Hematopoietic multipotent progenitor cell treated with erythropoietin and hydrocortisone succinate and interleukin-3 and kit ligand, for 4 days (in vitro differentiated cells): ENCODE measurements around the gene OR11H1.
"Not testable (repeated sequence)": the region's sequence is repeated elsewhere in the genome, so short reads cannot be mapped to it uniquely, and the experiment has no call there.

Experiments used
- DNase-seq: peaks from one replicate; pipeline ENCODE4 v3.0.0-alpha.2; 2015

The OR11H1 gene, protein sequence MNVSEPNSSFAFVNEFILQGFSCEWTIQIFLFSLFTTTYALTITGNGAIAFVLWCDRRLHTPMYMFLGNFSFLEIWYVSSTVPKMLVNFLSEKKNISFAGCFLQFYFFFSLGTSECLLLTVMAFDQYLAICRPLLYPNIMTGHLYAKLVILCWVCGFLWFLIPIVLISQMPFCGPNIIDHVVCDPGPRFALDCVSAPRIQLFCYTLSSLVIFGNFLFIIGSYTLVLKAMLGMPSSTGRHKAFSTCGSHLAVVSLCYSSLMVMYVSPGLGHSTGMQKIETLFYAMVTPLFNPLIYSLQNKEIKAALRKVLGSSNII

DNA sequence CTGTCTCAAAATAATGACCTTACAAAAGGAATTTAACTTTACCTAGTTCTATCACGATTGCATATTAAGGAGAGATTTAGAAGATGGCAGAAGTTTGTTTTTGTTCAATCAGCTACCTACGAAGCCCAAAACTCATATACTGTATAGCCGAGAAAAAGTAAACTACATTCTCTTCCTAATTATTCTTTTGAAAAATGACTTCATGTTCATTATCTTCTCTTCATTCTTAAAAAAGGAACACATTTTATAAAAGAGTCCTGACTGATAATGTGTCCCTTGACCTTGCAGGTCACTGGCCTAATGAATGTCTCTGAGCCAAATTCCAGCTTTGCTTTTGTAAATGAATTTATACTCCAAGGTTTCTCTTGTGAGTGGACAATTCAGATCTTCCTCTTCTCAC, at the start of gene OR11H1:
TSS of gene OR11H1 (plus strand) at position 301 of the 400 bp plus-strand sequence. CDS start at position 301, 0 bp downstream.
- not testable (repeated sequence) for DNase-seq

DNA sequence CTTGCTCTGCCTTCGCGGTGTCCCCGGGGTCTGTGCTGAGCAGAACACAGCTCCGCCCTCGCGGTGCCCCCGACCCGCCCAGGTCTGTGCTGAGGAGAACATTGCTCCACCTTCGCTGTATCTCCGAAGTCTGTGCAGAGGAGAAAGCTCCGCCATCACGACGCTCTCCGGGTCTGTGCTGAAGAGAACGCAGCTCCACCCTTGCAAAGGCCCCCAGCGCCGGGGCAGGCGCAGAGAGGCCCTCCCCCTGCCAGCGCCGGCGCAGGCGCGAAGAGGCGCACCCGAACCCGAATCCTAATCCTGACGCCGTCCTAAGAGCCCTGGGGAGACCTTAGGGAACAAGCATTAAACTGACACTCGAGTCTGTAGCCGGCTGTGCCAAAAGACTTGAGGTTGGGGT, 18.0 kb upstream of the OR11H1 start:
- not testable (repeated sequence) for DNase-seq

DNA sequence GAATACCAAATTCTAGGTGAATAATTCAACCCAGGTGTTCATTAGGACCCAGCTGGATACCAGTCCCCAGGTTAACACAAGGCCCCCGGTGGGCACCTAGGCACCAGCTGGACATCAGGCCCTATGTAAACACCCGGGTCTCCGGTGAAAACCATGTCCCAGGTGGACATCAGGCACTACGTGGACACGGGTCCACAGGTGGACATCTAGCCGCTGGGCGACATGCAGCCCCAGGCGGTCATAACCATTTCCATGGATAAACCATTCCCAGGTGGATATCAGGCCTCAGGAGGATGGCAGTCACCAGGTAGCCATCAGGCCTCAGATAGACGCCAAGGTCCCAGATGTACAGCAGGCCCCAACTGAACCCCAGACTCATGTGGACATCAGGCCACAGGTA, 12.1 kb upstream of the OR11H1 start:
- not testable (repeated sequence) for DNase-seq

- not testable (repeated sequence) for DNase-seq
Observed at GRCh38 chr22:15553767-15554166, 25.8 kb downstream of the OR11H1 start.

DNA sequence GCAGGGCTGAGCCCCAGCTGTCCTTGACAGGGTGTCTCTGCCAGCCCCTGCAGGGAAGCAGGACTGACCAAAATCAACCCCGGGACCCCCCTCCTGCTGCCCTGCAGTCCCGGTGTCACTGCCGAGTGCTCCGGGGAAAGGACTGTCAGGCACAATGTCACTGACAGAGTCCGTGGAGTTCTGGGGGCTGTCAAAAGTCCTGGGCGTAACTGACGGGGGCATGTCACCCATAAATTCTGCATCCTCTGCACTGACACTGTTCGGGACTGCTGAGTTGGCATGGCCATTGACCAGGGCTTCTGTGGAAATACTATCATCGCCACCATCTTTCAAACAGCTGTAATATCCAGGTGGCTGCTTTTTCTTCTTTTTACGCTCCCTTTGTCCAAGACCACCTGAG, 35.5 kb downstream of the OR11H1 start:
- not testable (repeated sequence) for DNase-seq

DNA sequence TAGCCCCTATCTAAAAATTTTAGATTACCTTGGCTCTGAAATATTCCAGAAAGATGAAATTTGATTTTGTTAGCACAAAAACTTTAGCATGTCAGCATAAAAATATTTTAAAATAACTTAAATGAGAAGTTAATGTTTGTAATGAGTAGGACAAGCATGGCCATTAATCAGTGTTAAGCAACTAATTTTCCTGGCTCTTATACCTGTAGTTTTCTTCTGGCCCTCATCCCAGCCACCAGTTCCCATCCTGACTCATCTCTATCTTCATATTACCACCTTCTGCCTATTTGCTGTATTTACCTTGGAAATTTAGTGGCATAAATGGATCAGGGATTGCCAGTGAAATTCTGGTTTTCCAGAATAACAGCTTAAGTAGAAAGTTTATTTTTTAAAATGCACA, 37.1 kb downstream of the OR11H1 start:
- DNase-seq, result not testable (repeated sequence)
